OCI-LY3 (cell line): Measurements from ENCODE around the gene CMIP.

Experiments used
- EZH2phosphoT487 ChIP-seq: fragments of 200-600 bp; shearing (Covaris generic); IDR thresholded peaks from 2 replicates; pipeline ENCODE4 v1.6.1; 2018; ENCODE audit warnings: antibody characterized with exemption, mixed run types, low read depth
- TF ChIP-seq, protein P1 (sequence below): fragments of 200-600, 300-600 bp; sonication (generic); IDR thresholded peaks from 2 replicates; pipeline ENCODE4 v1.5.1; 2014; ENCODE audit warnings: antibody characterized with exemption, low read length, low read depth

DNA sequence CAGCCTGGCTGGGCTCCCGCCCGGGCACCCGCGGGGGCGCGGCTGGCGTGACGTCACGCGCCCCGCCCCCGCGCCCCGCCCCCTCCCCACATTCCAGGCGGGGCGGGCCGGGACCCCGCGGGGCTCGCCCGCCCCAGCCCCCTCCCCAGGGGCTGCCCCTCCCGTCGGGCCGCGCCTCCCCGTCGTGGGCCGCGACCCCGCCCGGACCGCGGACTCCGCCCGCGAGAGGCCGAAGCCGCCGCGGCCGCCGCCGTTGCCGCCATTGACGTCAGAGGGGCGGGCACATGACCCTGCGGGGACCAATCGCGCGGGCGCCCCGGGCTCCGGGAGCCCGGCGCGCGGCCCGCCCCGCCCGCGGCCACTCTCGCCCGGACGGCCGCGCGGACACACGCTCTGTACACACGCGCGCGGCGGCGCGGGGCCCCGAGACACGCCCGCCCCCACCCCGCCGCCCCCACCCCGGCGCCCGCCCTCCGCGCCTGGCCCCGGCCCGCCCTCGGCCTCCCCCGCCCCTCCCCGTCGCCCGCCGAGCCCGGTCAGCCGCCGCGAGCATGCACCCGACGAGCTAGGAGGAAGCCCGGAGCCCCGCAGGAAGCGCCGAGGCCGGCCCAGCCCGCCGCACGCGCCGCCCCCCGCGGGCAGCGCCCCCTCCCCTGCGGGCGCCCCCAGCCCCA lies at the start of gene CMIP:
- TF ChIP-seq, protein P1, sequence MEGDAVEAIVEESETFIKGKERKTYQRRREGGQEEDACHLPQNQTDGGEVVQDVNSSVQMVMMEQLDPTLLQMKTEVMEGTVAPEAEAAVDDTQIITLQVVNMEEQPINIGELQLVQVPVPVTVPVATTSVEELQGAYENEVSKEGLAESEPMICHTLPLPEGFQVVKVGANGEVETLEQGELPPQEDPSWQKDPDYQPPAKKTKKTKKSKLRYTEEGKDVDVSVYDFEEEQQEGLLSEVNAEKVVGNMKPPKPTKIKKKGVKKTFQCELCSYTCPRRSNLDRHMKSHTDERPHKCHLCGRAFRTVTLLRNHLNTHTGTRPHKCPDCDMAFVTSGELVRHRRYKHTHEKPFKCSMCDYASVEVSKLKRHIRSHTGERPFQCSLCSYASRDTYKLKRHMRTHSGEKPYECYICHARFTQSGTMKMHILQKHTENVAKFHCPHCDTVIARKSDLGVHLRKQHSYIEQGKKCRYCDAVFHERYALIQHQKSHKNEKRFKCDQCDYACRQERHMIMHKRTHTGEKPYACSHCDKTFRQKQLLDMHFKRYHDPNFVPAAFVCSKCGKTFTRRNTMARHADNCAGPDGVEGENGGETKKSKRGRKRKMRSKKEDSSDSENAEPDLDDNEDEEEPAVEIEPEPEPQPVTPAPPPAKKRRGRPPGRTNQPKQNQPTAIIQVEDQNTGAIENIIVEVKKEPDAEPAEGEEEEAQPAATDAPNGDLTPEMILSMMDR = no peak
- TF ChIP-seq EZH2phosphoT487 = no peak
